Astrocyte of the cerebellum (primary cell): Measurements from ENCODE around the gene DDX49.

Experiments
- DNase-seq: peaks from one replicate; pipeline ENCODE4 v3.0.0-alpha.2; 2011; ENCODE audit warnings: low read depth
- H3K4me3 ChIP-seq: 2 replicates; pipeline ENCODE4 v1.5.1; 2011; ENCODE audit warnings: mild to moderate bottlenecking, low read depth, low read length, moderate library complexity
- CTCF ChIP-seq: IDR thresholded peaks from 2 replicates; pipeline ENCODE4 v1.5.1; 2012; ENCODE audit warnings: low read length, low read depth, moderate library complexity, mild to moderate bottlenecking; ENCODE audit errors: missing control alignments
- in situ Hi-C: cut with HindIII; loops from 2 replicates; pipeline ENCODE4 v1.10.0; 2017; ENCODE audit warnings: low sequenced_read_pairs

DDX49 gene

GRCh38 chr19:18966307-18966706 is 46.8 kb downstream of the DDX49 start:
- TF ChIP-seq CTCF: no peak
- H3K4me3 ChIP-seq: no peak overlapping the region
- DNase-seq: no peak
- in situ Hi-C loops: no loop called here

- TF ChIP-seq CTCF: no peak
- peak; percentile 42 for DNase-seq
- no peak overlapping the region for H3K4me3 ChIP-seq
- in situ Hi-C loops: no loop called here
These were observed 48.0 kb downstream of the DDX49 start for GRCh38 chr19:18967358-18968146.

- no peak for TF ChIP-seq CTCF
- no peak overlapping the region for H3K4me3 ChIP-seq
- in situ Hi-C loops: no loop called here
- DNase-seq: no peak
These were observed 50.6 kb downstream of the DDX49 start for GRCh38 chr19:18969931-18970659.

- DNase-seq: no peak
- H3K4me3 ChIP-seq: no peak overlapping the region
- in situ Hi-C loops: no loop called here
- TF ChIP-seq CTCF: no peak
These were observed 52.8 kb downstream of the DDX49 start for GRCh38 chr19:18972301-18972811.

GRCh38 chr19:18972851-18973250 is 53.3 kb downstream of the DDX49 start:
- no peak for TF ChIP-seq CTCF
- in situ Hi-C loops: no loop called here
- H3K4me3 ChIP-seq: no peak overlapping the region
- no peak for DNase-seq

- no peak for DNase-seq
- TF ChIP-seq CTCF: no peak
- in situ Hi-C loops: no loop called here
- no peak overlapping the region for H3K4me3 ChIP-seq
These were observed 55.5 kb downstream of the DDX49 start for GRCh38 chr19:18975011-18975410.
